GM06990 (cell line): ENCODE measurements around the gene C22orf39.

Experiments
- DNase-seq: peaks from one replicate; pipeline ENCODE4 v3.0.0-alpha.2; 2011; ENCODE audit not compliant: insufficient read length; ENCODE audit errors: extremely low read depth
- H3K27me3 ChIP-seq: replicated peaks from 2 replicates; pipeline ENCODE4 v1.6.0; 2011; ENCODE audit warnings: low read length; ENCODE audit not compliant: control insufficient read depth, insufficient read depth
- H3K36me3 ChIP-seq: 2 replicates; pipeline ENCODE4 v1.5.1; 2011; ENCODE audit warnings: low read length; ENCODE audit not compliant: control insufficient read depth, insufficient read depth
- H3K4me3 ChIP-seq: replicated peaks from 2 replicates; pipeline ENCODE4 v1.5.1; 2011; ENCODE audit warnings: low read depth, mild to moderate bottlenecking, control low read depth, low read length
- TF ChIP-seq, protein P1 (sequence below): IDR thresholded peaks from 2 replicates; pipeline ENCODE4 v1.5.1; 2011; ENCODE audit warnings: low read length, control low read depth, mild to moderate bottlenecking, inconsistent platforms; ENCODE audit not compliant: insufficient read depth, poor library complexity, severe bottlenecking

Gene C22orf39

GRCh38 chr22:19407649-19408606, 39.6 kb downstream of the C22orf39 start:
- TF ChIP-seq, protein P1, sequence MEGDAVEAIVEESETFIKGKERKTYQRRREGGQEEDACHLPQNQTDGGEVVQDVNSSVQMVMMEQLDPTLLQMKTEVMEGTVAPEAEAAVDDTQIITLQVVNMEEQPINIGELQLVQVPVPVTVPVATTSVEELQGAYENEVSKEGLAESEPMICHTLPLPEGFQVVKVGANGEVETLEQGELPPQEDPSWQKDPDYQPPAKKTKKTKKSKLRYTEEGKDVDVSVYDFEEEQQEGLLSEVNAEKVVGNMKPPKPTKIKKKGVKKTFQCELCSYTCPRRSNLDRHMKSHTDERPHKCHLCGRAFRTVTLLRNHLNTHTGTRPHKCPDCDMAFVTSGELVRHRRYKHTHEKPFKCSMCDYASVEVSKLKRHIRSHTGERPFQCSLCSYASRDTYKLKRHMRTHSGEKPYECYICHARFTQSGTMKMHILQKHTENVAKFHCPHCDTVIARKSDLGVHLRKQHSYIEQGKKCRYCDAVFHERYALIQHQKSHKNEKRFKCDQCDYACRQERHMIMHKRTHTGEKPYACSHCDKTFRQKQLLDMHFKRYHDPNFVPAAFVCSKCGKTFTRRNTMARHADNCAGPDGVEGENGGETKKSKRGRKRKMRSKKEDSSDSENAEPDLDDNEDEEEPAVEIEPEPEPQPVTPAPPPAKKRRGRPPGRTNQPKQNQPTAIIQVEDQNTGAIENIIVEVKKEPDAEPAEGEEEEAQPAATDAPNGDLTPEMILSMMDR = no peak
- peaks cover 17% of the 10 kb centered on the region for H3K36me3 ChIP-seq
- no peak overlapping the region for H3K4me3 ChIP-seq
- H3K27me3 ChIP-seq = no peaks in the 10 kb centered on the region
- DNase-seq = no peak

DNA sequence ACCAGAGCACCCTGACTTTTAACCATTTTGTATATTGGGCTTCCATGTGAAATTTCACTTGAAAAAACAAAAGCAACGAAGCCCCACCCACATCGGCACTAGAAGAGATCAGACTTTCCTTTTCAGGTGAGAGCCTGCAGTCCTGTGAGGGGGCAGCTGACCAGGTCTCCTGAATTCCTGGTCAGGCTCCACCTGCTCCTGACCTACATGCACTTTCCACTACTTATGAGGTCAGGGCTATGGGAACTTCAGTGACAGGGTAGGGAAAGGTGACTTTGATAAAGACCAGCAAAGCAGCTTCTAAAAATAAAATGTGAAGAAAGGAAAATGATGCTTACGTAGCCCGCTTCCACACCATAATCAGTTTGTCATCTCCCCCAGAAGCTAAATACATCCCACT, 40.7 kb downstream of the C22orf39 start:
- no peak for DNase-seq
- no peaks in the 10 kb centered on the region for H3K27me3 ChIP-seq
- H3K36me3 ChIP-seq = peaks cover 17% of the 10 kb centered on the region
- no peak overlapping the region for H3K4me3 ChIP-seq
- TF ChIP-seq, protein P1 = no peak

DNA sequence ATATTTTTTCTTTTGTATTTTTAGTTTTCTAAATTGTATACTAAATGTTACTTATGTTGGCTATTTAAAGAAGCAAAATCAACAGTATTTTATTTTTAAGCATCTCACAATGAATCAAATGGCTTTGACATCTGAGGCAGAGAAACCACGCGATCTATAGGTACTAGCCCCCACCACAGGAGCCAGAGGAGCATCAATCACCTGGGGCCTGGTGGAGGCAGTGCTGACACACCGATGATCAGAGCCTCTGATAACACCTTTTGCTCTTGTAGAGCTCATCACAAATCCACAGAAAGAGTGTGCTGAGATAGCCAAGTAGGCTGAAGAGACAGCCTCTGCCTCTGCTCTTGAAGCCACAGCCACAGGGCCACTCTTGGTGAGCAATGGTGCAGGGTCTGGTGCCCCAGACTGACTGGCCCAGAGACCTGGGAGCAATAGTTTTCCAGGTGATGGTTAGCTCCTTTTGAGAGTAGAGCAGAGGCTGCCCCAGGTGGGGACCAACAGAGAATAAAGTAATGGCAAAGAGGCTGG, 41.2 kb downstream of the C22orf39 start:
- no peak overlapping the region for H3K4me3 ChIP-seq
- H3K36me3 ChIP-seq = peaks cover 17% of the 10 kb centered on the region
- H3K27me3 ChIP-seq = no peaks in the 10 kb centered on the region
- TF ChIP-seq, protein P1 = no peak
- DNase-seq = no peak

GRCh38 chr22:19405652-19406051, 41.9 kb downstream of the C22orf39 start:
- H3K4me3 ChIP-seq = no peak overlapping the region
- H3K27me3 ChIP-seq = no peaks in the 10 kb centered on the region
- DNase-seq = no peak
- TF ChIP-seq, protein P1 = no peak
- peaks cover 18% of the 10 kb centered on the region for H3K36me3 ChIP-seq

DNA sequence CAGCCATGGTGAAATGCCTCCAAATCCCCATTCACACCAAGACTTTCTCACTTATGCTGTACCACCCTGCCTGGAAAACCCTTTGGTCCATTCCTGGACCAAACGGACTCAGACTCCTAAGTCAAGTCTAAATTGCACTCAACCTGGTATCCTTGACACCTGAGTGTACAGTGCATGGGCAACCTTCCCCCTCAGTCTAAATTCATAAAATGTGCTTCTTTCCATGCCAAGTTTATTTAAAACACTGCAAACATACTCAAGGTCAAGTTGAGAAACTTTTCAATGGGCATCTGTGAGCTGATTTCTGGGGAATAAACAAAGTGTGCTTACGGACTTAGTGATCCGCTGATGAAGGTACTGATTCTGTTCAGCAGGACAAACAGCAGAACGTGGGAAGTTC, 42.4 kb downstream of the C22orf39 start:
- Histone ChIP-seq H3K27me3 (no peaks in the 10 kb centered on the region), H3K36me3 (peaks cover 18% of the 10 kb centered on the region), H3K4me3 (no peak overlapping the region)
- no peak for DNase-seq
- TF ChIP-seq, protein P1 = no peak
